Esophagus squamous epithelium (tissue), 4 donors: ENCODE data around the gene ARVCF.

Source experiments
- POLR2A ChIP-seq, 4 donors: fragments of 450-650 bp; IDR thresholded peaks; one replicate each; pipeline ENCODE4 v1.6.1; 2017; ENCODE audit warnings: antibody characterized with exemption in 4 of 4, mild to moderate bottlenecking in 4 of 4, moderate library complexity in 3 of 4
- TF ChIP-seq, protein P1 (sequence below), 6 experiments: fragments of 450-650 bp in 4 of 6; fragments of 200-600 bp in 2 of 6; sonication (generic) in 2 of 6; IDR thresholded peaks; one replicate each; pipeline ENCODE4 v1.5.1; 2016 to 2019; ENCODE audit warnings: antibody characterized with exemption in 6 of 6, mild to moderate bottlenecking in 4 of 6, moderate library complexity in 4 of 6

DNA sequence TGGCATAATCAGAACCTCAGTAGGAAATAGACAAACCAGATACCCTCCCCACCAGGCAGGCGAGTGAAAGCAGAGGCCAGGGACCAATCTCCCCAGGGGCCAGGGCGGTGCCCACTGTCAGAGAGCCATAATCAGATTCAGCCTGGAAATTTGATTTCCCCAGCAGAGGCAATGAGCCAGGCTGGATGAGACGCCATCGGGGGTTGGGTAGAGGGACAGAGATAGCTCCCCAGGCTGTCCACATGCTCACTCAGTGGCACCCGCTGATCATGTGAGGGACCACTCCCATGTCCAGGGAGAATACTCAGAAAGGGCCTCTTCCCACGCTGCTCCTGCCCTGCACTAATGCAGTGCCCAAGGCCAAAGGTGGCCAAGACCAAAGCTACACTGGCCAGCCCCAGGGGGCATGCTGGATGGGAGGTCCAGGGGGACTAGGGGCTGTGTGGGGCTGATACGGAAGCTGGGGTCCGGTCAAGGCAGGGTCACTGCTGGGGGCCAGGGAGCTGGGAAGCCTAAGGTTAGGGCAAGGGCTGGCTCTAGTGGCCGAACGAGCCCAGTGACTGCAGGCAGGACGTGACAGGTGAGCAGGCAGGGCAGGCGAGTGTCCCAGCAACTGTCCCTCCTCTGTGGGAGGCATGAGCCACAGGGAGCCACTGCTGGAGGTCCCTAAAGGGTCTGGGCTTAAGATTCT is 19.8 kb downstream of the ARVCF start:
- TF ChIP-seq POLR2A (IDR thresholded peaks at IDR 0.05) = no peak
- TF ChIP-seq, protein P1, sequence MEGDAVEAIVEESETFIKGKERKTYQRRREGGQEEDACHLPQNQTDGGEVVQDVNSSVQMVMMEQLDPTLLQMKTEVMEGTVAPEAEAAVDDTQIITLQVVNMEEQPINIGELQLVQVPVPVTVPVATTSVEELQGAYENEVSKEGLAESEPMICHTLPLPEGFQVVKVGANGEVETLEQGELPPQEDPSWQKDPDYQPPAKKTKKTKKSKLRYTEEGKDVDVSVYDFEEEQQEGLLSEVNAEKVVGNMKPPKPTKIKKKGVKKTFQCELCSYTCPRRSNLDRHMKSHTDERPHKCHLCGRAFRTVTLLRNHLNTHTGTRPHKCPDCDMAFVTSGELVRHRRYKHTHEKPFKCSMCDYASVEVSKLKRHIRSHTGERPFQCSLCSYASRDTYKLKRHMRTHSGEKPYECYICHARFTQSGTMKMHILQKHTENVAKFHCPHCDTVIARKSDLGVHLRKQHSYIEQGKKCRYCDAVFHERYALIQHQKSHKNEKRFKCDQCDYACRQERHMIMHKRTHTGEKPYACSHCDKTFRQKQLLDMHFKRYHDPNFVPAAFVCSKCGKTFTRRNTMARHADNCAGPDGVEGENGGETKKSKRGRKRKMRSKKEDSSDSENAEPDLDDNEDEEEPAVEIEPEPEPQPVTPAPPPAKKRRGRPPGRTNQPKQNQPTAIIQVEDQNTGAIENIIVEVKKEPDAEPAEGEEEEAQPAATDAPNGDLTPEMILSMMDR (IDR thresholded peaks at IDR 0.05) = no peak
